ENCODE data around the gene RBBP5.

DNA sequence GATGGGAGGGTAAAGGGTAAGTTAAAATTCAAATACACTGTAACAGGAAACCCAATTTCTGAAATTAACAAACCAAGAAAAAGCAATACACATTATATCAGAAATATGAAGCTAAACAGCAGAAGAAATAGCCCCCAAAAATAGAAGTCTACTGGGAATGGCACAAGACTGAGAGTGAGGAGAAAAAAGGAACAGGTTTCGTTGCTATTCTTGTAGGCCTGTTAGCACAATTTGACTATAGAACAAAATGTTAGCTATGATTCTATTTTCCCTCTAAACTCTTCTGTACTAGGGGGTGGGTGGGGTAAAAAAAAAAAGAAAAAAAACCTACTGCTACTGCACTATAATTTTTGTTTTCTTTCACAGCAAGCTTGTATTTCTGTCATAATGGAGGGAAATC is 12.5 kb downstream of the RBBP5 start:
- TF ChIP-seq, protein P1, sequence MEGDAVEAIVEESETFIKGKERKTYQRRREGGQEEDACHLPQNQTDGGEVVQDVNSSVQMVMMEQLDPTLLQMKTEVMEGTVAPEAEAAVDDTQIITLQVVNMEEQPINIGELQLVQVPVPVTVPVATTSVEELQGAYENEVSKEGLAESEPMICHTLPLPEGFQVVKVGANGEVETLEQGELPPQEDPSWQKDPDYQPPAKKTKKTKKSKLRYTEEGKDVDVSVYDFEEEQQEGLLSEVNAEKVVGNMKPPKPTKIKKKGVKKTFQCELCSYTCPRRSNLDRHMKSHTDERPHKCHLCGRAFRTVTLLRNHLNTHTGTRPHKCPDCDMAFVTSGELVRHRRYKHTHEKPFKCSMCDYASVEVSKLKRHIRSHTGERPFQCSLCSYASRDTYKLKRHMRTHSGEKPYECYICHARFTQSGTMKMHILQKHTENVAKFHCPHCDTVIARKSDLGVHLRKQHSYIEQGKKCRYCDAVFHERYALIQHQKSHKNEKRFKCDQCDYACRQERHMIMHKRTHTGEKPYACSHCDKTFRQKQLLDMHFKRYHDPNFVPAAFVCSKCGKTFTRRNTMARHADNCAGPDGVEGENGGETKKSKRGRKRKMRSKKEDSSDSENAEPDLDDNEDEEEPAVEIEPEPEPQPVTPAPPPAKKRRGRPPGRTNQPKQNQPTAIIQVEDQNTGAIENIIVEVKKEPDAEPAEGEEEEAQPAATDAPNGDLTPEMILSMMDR (IDR thresholded peaks at IDR 0.05; ENCODE audit: insufficient read depth, low read length): no peak
- TF ChIP-seq POLR2AphosphoS5 (IDR thresholded peaks at IDR 0.05; ENCODE audit: low read depth): no peak
